Measurements from ENCODE around the gene TTLL5. TPM values are rescaled to one million over a fixed set of nuclear protein-coding genes. Genes with fewer than 3 reads are reported as not detected.

The TTLL5 gene
- total RNA-seq, 2 donors from 2014 or later = 25.9 to 34.1 TPM

DNA sequence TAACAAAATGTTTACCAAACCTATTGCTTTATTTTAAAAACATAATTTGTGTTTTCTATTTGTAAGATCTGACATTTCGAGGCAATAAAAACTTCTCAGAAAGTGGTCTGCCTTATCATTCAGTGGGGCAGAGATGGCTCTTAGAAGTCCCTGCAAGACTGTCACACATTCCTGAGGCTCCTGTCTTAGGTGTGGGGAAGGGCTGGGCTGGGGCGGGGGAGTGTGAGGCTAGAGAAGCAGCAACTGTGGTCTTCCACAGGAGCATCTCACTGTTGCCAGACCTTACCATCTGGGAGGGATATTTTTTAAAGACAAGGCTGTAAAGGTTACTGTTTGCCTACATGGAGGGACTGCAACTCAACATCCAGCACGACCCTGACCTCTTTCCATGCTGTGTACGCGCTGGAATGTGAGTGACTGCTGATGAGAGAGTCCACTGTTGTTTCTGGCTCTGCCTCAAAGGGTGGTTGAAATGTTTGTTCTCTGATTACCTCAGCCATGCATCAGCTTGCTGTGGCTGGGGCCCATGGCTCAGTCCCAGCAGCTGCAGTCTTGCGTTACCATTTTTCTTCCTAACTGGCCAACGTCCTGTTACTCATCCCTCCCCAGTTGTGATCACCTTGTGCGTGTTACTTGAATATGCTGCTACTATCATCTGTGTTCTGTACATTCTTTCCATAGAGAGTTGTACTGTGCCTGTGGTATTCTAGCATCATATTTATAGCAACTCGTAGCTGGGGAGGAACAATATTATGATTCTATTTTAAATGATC, 12.8 kb upstream of the TTLL5 start:
- intact Hi-C loops (cut with DNase I, micrococcal nuclease) = no loop called here
- no peak for DNase-seq
- no peak for ATAC-seq

DNA sequence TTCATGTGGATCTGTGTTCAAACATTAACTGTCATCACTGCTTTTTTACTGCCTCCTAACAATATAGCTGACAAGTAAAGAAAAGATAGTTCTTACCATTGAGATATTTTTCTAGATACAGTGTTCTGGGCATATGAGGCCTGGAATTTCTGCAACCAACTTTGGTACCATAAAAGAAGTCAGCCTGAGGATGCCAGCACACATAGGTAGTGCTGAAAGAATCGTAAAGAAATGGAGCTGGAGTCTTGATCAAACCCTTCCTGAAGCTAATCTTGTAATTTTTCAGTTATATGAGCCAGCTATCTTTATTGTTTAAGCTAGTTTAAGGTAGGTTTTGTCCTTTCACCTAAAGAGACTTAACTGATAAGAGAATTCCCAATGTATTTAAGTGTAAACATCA, 11.7 kb upstream of the TTLL5 start:
- intact Hi-C loops (cut with DNase I, micrococcal nuclease) = no loop called here
- no peak for DNase-seq
- no peak for ATAC-seq

DNA sequence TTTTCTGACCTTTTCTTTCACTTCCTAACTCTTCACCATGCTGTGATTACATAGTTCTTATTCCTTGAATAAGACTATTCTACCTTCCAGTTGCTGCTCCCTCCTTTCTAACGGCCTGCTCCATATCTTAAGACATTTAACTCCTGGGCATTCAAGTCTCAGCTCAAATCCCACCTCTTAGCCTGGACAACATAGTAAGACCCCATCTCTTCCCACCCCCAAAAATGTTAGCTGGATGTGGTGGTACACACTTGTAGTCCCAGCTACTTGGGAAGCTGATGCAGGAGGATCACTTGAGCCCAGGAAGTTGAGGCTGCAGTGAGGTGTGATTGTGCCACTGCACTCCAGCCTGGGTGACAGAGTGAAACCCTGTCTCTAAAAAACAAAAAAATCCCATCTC, 11.3 kb upstream of the TTLL5 start:
- ATAC-seq = no peak
- DNase-seq = no peak
- intact Hi-C loops (cut with DNase I, micrococcal nuclease) = loop anchor here in 1 of 2 donors (5.0 kb wide), 1 partner anchor 72 kb away; the partner anchor contains the start of gene FLVCR2

GRCh38 chr14:75650253-75651058, 10.6 kb upstream of the TTLL5 start:
- ATAC-seq (peak; percentile 45), DNase-seq (no peak)
- intact Hi-C loops (cut with DNase I, micrococcal nuclease) = loop anchor here in 1 of 2 donors (5.0 kb wide), 1 partner anchor 73 kb away; the partner anchor contains the start of gene FLVCR2

DNA sequence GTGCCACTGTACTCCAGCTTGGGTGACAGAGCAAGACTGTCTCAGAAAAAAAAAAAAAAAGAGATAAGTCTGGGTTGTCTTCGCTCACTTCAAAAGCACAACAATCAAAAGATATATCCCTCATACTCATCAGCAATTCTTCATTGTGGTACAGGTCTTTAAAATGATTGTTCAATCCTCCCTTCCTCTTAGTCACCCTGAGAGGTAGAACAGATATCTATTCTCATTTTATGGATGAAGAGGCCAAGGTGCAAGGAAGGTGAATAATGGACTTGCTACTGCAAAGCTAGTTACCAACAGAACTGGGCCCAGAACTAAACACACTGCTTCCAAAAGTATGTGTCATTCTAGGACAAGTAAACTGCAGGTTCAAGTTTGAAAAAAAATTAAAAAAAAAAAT, 7.5 kb upstream of the TTLL5 start:
- no peak for DNase-seq

DNA sequence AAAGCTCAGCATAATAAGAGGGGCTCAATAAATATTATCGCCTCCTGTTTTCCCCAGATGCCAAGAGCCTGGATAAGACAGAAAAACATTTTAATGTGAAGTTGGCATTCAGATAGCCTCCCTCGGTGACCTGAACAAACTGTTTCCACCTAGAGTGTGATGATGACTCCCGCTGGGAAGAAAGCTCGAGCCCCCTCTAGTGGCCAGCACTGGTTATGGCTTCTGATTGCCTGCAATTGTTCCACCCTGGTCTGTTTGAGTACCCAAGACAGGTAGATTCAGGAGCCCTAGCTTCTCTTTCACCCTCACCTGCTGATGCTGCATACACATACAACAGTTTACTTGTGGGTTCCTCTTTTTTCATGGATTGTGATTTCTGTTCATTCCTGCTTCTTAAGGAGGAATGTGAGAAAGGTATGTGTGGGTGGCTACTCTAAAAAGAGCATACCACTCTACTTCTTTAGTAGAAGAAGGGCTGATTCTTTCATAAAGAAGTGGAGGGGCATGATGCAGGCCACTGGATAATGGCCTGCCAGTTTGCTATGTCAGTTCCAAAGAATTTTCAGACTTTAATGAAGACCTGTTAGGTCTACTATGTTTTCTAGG, 6.8 kb upstream of the TTLL5 start:
- intact Hi-C loops (cut with DNase I, micrococcal nuclease) = loop anchor here (2.0 to 5.0 kb wide), 2 partner anchors 75 to 77 kb away; partner anchors contain the start of gene FLVCR2 (in 2 of the 2)
- ATAC-seq = peak; percentile 83
- DNase-seq = peak; percentile 55 to 84

More for the DNA sequence above, 7.5 kb upstream of the TTLL5 start:
- ATAC-seq = peak; percentile 52
- intact Hi-C loops (cut with DNase I, micrococcal nuclease) = loop anchor here in 1 of 2 donors (5.0 kb wide), 1 partner anchor 76 kb away; the partner anchor contains the start of gene FLVCR2

DNA sequence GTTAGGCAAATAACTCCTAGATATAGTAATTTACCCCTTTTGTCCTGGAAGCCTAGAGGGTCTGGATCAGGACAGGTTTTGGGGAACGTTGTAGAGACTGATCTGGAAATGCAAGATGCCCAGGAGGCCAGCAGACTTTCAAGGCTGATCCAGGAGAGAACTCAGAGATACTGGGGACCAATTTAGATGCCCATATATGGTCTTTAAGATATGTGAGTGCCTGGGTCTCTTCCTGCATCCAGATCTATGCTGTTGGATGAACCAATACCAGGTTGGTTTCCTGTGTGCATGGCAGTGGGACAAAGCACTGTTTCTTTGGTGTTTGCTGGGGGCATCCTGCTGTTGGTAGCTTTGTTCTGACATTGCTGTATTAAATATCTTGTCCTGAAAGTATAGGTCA, 5.8 kb upstream of the TTLL5 start:
- DNase-seq (no peak), ATAC-seq (no peak)
- intact Hi-C loops (cut with DNase I, micrococcal nuclease) = loop anchor here in 1 of 2 donors (2.0 kb wide), 1 partner anchor 76 kb away; the partner anchor contains the start of gene FLVCR2

- intact Hi-C loops (cut with DNase I, micrococcal nuclease) = no loop called here
- DNase-seq (no peak), ATAC-seq (no peak)
Measured at GRCh38 chr14:75657331-75657730, 3.7 kb upstream of the TTLL5 start.

DNA sequence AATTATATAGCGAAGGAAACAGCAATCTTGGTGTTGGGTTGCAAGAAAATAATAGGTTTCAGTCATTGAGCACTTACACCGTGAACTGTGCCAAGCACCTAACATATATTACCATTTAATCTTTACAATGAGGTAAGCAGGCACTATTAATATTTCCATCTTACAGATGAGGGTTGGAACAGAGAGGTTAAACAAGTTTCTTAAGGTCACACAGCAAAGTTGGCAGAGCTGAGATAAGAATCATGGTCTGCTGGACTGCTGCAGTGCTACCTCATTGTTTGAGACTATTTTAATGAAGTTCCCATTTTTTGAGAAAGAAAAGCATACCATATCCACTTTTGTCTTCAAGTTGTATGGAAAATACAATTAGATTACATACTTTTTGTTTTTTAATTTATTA, 2.1 kb upstream of the TTLL5 start:
- ATAC-seq (no peak), DNase-seq (no peak)
- intact Hi-C loops (cut with DNase I, micrococcal nuclease) = no loop called here

DNA sequence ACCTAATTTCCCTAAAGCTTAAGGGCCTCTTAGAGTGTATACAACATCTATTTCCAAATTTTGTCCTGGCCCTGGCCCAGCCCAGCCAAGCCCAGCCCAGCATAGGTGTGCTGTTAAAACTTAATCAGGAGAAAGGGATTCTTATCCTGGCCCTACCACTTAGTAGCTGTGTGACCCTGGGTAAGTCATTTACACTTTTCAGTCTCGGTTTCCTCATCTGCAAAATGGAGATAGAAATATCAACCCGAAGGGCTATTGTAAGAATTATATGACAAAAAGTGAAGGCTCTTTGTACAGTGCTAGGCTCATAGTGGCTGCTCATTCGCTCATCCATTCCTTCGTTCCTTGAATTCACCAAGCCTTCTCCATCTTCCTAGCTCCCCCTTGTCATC, 812 bp upstream of the TTLL5 start:
- intact Hi-C loops (cut with DNase I, micrococcal nuclease) = no loop called here
- ATAC-seq = no peak

DNA sequence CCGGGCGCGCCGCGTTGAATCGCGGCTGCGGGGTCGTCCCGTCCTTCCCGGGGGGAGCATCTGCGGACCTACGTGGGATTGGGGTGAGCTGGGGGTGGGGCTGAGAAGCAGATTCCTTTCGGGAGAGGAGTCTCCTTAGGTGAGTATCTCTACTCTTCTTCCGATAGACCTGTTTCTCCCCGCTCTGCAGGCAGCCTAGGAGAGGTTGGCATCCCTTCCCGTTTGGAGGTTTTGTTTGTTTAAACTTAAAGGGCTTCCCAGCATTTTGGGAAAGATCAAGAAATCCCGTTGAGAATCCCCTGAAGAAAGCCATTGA, 411 bp downstream of the TTLL5 start:
- DNase-seq = no peak
- ATAC-seq = peak; percentile 23
- intact Hi-C loops (cut with DNase I, micrococcal nuclease) = no loop called here

More for the DNA sequence above, 812 bp upstream of the TTLL5 start:
- DNase-seq = no peak

DNA sequence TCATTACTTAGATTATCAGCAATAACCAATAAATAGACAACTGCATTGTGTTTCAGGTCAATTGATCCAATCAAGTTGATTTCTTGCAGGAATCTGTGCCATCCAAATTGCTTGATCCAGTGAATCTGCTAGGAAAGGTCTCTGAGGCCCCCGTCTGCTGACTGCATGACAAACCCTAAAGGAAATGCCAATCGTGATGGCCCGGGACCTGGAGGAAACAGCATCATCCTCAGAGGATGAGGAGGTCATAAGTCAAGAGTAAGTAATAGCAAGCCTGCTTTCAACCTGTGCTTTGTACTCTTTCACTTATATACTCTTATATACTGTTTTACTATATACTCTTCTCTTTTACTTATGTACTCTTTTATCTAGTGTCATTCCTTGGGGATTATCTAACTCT, 1.9 kb downstream of the TTLL5 start:
- intact Hi-C loops (cut with DNase I, micrococcal nuclease) = no loop called here
- DNase-seq (no peak), ATAC-seq (no peak)

- DNase-seq (no peak), ATAC-seq (no peak)
- intact Hi-C loops (cut with DNase I, micrococcal nuclease) = no loop called here
Measured at GRCh38 chr14:75667099-75667765, 6.2 kb downstream of the TTLL5 start.

DNA sequence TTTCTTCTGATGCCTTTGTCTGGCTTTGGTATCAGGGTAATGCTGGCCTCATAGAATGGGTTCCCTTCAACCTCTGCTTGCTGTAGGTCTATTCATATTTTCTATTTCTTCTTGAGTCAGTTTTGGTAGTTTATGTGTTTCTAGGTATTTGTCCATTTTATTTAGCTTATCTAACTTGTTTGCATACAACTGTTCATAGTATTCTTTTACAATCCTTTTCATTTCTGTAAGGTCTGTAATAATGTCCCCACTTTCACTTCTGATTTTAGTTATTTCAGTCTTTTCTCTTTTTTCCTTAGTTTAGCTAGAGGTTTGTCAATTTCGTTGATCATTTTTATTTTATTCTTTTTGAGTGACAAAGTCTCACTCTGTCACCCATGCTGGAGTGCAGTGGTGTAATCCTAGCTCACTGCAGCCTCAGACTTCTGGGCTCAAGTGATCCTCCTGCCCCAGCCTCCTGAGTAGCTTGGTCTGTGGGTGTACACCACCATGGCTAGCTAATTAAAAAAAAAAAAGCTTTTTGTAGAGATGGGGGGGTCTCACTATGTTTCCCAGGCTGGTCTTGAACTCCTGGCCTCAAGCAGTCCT, 11.7 kb downstream of the TTLL5 start:
- ATAC-seq (no peak), DNase-seq (no peak)
- intact Hi-C loops (cut with DNase I, micrococcal nuclease) = no loop called here

DNA sequence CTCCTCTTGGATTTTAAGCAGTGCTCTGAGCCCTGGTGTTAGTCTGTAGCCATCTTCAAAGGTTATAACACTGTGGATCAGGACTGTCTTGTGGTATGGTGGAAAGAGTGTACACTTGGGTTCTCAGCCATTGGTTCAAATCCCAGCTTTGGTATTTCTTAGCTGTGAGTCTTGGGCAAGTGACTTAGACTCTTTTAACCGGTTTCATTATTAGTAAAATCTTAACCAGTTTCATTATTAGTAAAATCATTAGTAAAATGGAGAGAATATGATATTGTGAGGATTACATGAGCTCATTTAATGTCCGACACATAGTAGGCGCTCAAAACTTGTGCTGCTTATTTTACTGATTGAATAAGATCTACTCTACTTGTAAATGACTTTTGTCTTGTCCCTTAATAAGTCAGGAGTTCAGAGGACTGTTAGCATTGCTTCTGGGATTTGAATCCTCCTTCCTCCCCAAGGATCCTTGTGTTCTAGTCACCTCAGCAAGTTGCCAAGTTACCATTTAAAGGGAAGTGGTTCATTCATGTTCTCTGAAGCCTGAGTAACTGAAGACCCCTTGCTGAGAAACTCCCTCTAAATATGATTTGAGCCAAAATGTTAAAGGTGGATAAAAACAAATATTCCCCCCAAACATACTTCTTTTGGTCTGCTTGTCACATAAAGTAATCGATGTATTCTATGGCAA, 12.4 kb downstream of the TTLL5 start:
- DNase-seq (no peak), ATAC-seq (no peak)

DNA sequence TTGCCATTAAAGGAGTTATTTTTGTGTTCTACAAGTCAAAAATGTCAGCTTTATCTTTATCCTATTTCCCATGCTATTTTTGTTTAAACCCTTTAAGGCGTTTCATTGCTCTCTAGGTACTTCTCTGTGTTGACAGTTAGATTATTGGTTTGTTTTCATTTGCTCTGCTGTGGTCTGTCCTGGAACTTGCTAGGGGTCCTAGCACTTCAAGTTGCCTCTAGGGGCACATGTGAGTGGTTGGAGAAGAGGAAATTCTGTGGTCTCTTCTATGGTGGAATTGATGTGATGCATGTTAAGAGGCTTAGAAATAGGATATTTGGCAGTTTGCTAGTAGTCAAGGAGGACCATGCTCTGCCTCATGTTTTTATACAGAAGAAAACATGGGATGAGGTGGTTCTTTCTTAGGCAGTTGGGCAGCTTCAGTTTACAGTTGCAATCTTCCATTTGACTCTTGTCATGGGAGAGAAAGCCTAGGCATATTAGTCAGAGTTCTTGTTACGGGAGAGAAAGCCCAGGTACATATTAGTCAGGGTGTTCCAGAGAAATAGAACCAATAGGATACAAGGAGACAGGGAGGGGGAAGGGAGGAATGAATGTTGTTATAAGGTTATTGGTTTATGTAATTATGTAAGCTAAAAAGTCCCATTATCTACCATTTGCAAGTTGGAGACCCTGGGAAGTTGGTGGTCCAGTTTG, 14.4 kb downstream of the TTLL5 start:
- ATAC-seq (no peak), DNase-seq (no peak)
- intact Hi-C loops (cut with DNase I, micrococcal nuclease) = no loop called here

More for the DNA sequence above, 12.4 kb downstream of the TTLL5 start:
- intact Hi-C loops (cut with DNase I, micrococcal nuclease) = no loop called here

DNA sequence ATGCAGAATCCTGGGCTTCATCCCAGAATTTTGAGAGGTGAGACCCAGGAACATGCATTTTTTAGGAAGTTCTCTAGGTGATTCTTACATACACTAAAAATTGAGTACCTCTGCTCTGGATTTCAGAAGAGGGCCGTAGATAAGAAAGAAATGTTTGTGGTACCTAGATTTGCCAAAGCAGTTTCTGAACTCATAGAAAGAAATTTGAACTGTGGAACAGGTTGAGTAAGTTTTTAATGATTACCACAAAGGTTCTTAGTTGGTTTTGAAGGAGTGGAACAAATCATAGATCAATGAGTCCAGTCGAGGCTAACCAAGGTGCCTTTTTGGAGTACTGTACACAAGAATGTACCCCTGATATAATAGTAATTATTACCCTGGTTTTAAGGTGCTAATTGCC, 24.9 kb downstream of the TTLL5 start:
- intact Hi-C loops (cut with DNase I, micrococcal nuclease) = no loop called here
- no peak for DNase-seq
- no peak for ATAC-seq

DNA sequence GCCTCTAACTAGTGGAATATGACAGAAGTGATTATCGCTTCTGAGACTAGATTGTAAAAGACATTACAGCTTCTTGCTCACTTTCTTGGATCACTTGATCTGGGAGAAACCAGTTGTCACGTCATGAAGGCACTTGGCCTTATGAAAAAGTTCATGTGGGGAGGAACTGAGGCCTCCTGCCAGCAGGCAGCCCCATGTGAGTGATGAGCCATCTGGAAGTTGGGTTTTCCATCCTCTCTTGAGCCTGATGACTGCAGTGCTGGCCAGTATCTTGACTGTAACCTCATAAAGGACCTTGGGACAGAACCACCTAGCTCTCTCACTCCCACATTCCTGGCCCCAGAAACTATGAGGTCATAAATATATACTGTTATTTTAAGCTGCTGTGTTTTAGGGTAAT, 28.0 kb downstream of the TTLL5 start:
- intact Hi-C loops (cut with DNase I, micrococcal nuclease) = no loop called here
- DNase-seq (no peak), ATAC-seq (no peak)

Data from left colon (tissue), 2 donors.